ENCODE results near the gene CNTN3.

DNA sequence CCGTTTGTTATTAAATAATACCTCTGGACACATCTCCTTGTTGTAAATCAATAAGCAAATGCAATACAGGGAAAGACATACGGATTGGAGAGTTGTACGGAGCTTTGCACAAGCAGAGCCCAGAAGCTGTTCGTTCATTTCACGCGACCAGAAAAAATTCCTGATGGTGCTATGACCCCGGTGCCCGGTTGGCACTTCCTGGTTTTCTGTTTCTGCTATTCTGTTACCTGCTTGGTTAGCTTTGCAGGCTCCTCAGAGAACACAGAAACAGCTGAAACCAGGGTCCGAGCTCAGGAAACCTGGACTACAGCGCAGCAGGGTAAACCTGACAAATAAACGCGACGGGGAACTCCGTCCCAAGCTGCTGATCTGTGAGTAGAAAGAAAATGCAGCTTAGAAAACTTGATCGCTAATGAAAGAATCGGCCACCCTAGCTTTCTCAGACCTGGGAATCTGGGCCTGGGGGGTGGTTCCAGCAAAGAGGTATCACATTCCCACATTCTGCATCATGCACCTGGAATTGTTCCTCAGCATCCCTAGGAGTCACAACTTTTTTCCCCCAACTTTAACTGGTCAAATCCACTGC is 845 bp downstream of the CNTN3 start:
- TF ChIP-seq EP300 (IDR thresholded peaks at IDR 0.05) (no peak), CTCF (IDR thresholded peaks at IDR 0.05) (no peak)
